Fibroblast of lung (primary cell): Measurements from ENCODE around the gene CYP19A1. TPM values are rescaled to one million over a fixed set of nuclear protein-coding genes. Genes with fewer than 3 reads are reported as not detected.

Source experiments
- DNase-seq, 2 donors: peaks; one replicate each; pipeline versions ENCODE4 v3.0.0 to v3.0.0-alpha.2; 2010; ENCODE audit warnings: low read depth in 2 of 2
- H2AFZ ChIP-seq: 2 replicates; pipeline ENCODE4 v1.5.1; 2012; ENCODE audit warnings: low read length, control low read depth, inconsistent platforms
- H3K27ac ChIP-seq: 2 replicates; pipeline ENCODE4 v1.5.1; 2011; ENCODE audit warnings: low read length, control low read depth; ENCODE audit not compliant: insufficient read depth
- H3K27me3 ChIP-seq: 2 replicates; pipeline ENCODE4 v1.5.1; 2011; ENCODE audit warnings: mild to moderate bottlenecking, low read length; ENCODE audit not compliant: control insufficient read depth, insufficient read depth
- H3K36me3 ChIP-seq: 2 replicates; pipeline ENCODE4 v1.5.1; 2011; ENCODE audit warnings: low read length; ENCODE audit not compliant: control insufficient read depth, insufficient read depth
- H3K4me1 ChIP-seq: 2 replicates; pipeline ENCODE4 v1.5.1; 2011; ENCODE audit warnings: low read length; ENCODE audit not compliant: control insufficient read depth, insufficient read depth; ENCODE audit errors: extremely low read depth
- H3K4me2 ChIP-seq: 2 replicates; pipeline ENCODE4 v1.5.1; 2011; ENCODE audit warnings: low read length, control low read depth; ENCODE audit not compliant: insufficient read depth; ENCODE audit errors: extremely low read depth
- H3K4me3 ChIP-seq, 4 experiments: fragments of 200-600 bp in 1 of 4; sonication (generic) in 1 of 4; replicated peaks in 1 of 4; 2 replicates each; pipeline ENCODE4 v1.5.1; 2011 to 2016; ENCODE audit warnings: low read length in 4 of 4, low read depth in 3 of 4, mild to moderate bottlenecking in 3 of 4, control low read depth in 2 of 4, inconsistent platforms in 1 of 4, mixed read lengths in 1 of 4; ENCODE audit not compliant: insufficient read depth in 1 of 4; ENCODE audit errors: control extremely low read depth in 1 of 4
- H3K79me2 ChIP-seq: 2 replicates; pipeline ENCODE4 v1.5.1; 2012; ENCODE audit warnings: mild to moderate bottlenecking, low read length, inconsistent platforms; ENCODE audit not compliant: control insufficient read depth, insufficient read depth
- H3K9ac ChIP-seq: 2 replicates; pipeline ENCODE4 v1.5.1; 2011; ENCODE audit warnings: mild to moderate bottlenecking, low read length, control low read depth; ENCODE audit not compliant: insufficient read depth
- H3K9me3 ChIP-seq: 2 replicates; pipeline ENCODE4 v1.5.1; 2012; ENCODE audit warnings: low read depth, low read length; ENCODE audit not compliant: control insufficient read depth, insufficient read depth
- H4K20me1 ChIP-seq: 2 replicates; pipeline ENCODE4 v1.5.1; 2011; ENCODE audit warnings: low read length; ENCODE audit not compliant: control insufficient read depth, insufficient read depth; ENCODE audit errors: extremely low read depth
- EZH2 ChIP-seq: IDR thresholded peaks from 2 replicates; pipeline ENCODE4 v1.5.1; 2012; ENCODE audit warnings: low read length, control low read depth, mild to moderate bottlenecking; ENCODE audit errors: missing control alignments
- polyA plus RNA-seq, 2 donors: library from polyadenylated mRNA; depleted of rRNA in 1 of 2; stranded (reverse) in 1 of 2; unstranded in 1 of 2; fragments of >200 nt; gene quantifications; 2 replicates each; pipeline ENCODE4 v1.2.1, GENCODE V29; 2011 to 2012; ENCODE audit warnings: missing spikeins in 1 of 2
- total RNA-seq: library from RNA; depleted of rRNA; stranded (reverse); fragments of >200 nt; gene quantifications from 2 replicates; pipeline ENCODE4 v1.2.1, GENCODE V29; 2014
- TF ChIP-seq, protein P1 (sequence below), 2 donors: IDR thresholded peaks in 1 of 2; conservative IDR thresholded peaks in 1 of 2; 1 replicate in 1 of 2; 2 replicates in 1 of 2; pipeline ENCODE4 v1.5.1; 2011 to 2012; ENCODE audit warnings: low read length in 2 of 2, control low read depth in 1 of 2, inconsistent platforms in 1 of 2, low read depth in 1 of 2, mild to moderate bottlenecking in 1 of 2

The CYP19A1 gene
- total and polyA plus RNA-seq, 2 donors (not counting 1 experiment from before 2014, with no cell fraction given): 0.16 to 2.3 TPM

DNA sequence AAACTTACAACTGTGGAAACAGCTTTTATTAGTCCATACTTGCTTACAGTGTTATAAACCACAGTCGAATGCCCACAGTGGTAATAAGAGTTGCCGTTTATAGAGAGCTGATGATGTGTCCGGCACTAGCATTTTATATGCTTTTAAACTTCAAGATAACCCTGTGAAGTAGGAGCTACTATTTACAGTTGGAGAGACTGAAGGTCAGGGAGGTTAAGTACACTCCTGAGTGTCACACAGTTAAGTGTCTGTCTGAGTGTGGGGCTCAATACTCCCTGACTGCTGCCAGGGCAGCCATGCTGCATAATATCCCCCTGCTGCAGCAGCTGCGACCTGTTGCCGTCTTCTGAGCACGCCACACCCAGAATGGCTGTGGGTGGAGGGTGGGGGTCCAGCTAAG lies 153.8 kb downstream of the CYP19A1 start:
- Histone ChIP-seq H2AFZ (no peak overlapping the region), H3K9ac (no peak overlapping the region), H3K36me3 (no peaks in the 10 kb centered on the region), H3K4me2 (no peak overlapping the region), H3K9me3 (no peaks in the 10 kb centered on the region), H3K4me3 (no peak overlapping the region), H3K27ac (no peak overlapping the region), H4K20me1 (no peaks in the 10 kb centered on the region), H3K4me1 (no peaks in the 10 kb centered on the region), H3K79me2 (no peaks in the 10 kb centered on the region), H3K27me3 (peaks cover 17% of the 10 kb centered on the region)
- no peak for TF ChIP-seq EZH2
- TF ChIP-seq, protein P1, sequence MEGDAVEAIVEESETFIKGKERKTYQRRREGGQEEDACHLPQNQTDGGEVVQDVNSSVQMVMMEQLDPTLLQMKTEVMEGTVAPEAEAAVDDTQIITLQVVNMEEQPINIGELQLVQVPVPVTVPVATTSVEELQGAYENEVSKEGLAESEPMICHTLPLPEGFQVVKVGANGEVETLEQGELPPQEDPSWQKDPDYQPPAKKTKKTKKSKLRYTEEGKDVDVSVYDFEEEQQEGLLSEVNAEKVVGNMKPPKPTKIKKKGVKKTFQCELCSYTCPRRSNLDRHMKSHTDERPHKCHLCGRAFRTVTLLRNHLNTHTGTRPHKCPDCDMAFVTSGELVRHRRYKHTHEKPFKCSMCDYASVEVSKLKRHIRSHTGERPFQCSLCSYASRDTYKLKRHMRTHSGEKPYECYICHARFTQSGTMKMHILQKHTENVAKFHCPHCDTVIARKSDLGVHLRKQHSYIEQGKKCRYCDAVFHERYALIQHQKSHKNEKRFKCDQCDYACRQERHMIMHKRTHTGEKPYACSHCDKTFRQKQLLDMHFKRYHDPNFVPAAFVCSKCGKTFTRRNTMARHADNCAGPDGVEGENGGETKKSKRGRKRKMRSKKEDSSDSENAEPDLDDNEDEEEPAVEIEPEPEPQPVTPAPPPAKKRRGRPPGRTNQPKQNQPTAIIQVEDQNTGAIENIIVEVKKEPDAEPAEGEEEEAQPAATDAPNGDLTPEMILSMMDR (conservative IDR thresholded peaks at IDR 0.05 in 1 of 2, IDR thresholded peaks at IDR 0.05 in 1 of 2; ENCODE audit: low read depth in 1 of 2, low read length in 2 of 2): no peak
- no peak for DNase-seq

DNA sequence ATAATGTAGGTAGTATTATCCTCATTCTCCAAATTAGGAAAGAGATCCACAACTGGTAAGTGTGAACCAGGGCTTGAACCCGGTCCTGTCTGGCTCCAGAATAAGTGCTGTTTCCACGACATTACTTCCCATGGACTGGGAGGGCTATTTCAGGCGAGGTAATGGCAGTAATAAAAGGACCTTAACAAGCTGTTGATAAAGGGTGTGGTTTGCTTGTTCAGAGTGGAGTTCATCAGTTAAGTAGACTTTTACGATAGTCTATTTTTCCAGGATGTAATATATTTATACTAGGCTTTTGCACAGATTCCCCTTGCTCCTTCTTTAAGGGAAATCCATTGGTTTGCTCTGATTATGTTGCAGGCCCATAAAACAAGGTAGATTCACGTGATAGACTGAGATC lies 155.3 kb downstream of the CYP19A1 start:
- peaks cover 17% of the 10 kb centered on the region for H3K27me3 ChIP-seq
- H3K4me1 ChIP-seq: no peaks in the 10 kb centered on the region
- H3K9ac ChIP-seq: no peak overlapping the region
- TF ChIP-seq EZH2: no peak
- TF ChIP-seq, protein P1 (conservative IDR thresholded peaks at IDR 0.05 in 1 of 2, IDR thresholded peaks at IDR 0.05 in 1 of 2; ENCODE audit: low read depth in 1 of 2, low read length in 2 of 2): no peak
- no peaks in the 10 kb centered on the region for H3K9me3 ChIP-seq
- no peaks in the 10 kb centered on the region for H4K20me1 ChIP-seq
- H3K4me2 ChIP-seq: no peak overlapping the region
- no peak overlapping the region for H2AFZ ChIP-seq
- H3K27ac ChIP-seq: no peak overlapping the region
- H3K79me2 ChIP-seq: no peaks in the 10 kb centered on the region
- no peak overlapping the region for H3K4me3 ChIP-seq
- no peak for DNase-seq
- no peaks in the 10 kb centered on the region for H3K36me3 ChIP-seq

- no peak for DNase-seq
- Histone ChIP-seq H3K9ac (no peak overlapping the region), H3K9me3 (no peaks in the 10 kb centered on the region), H4K20me1 (no peaks in the 10 kb centered on the region), H2AFZ (no peak overlapping the region), H3K4me2 (no peak overlapping the region), H3K27ac (no peak overlapping the region), H3K4me1 (no peaks in the 10 kb centered on the region), H3K27me3 (peaks cover 17% of the 10 kb centered on the region), H3K36me3 (no peaks in the 10 kb centered on the region), H3K4me3 (no peak overlapping the region), H3K79me2 (no peaks in the 10 kb centered on the region)
- TF ChIP-seq, protein P1 (conservative IDR thresholded peaks at IDR 0.05 in 1 of 2, IDR thresholded peaks at IDR 0.05 in 1 of 2; ENCODE audit: low read depth in 1 of 2, low read length in 2 of 2): no peak
- no peak for TF ChIP-seq EZH2
Measured at GRCh38 chr15:51181905-51182304, 156.5 kb downstream of the CYP19A1 start.
